Astrocyte of the spinal cord (primary cell): Measurements from ENCODE around the gene HAGH.

Experiments used
- DNase-seq: peaks from one replicate; pipeline ENCODE4 v3.0.0; 2011; ENCODE audit warnings: low read depth, low spot score
- H3K4me3 ChIP-seq: 2 replicates; pipeline ENCODE4 v1.5.1; 2011; ENCODE audit warnings: low read depth, mild to moderate bottlenecking, low read length, moderate library complexity
- CTCF ChIP-seq: IDR thresholded peaks from 2 replicates; pipeline ENCODE4 v1.5.1; 2012; ENCODE audit warnings: low read depth, mild to moderate bottlenecking, low read length, inconsistent platforms
- in situ Hi-C: cut with HindIII; loops from 2 replicates; pipeline ENCODE4 v1.10.0; 2017; ENCODE audit warnings: low sequenced_read_pairs

The HAGH gene

GRCh38 chr16:1822801-1823200, 3.8 kb downstream of the HAGH start:
- in situ Hi-C loops = no loop called here
- DNase-seq = no peak
- TF ChIP-seq CTCF = no peak
- H3K4me3 ChIP-seq = no peak overlapping the region

GRCh38 chr16:1821861-1822611, 4.6 kb downstream of the HAGH start:
- H3K4me3 ChIP-seq = no peak overlapping the region
- in situ Hi-C loops = no loop called here
- no peak for TF ChIP-seq CTCF
- DNase-seq = no peak

- in situ Hi-C loops = no loop called here
- no peak for DNase-seq
- no peak overlapping the region for H3K4me3 ChIP-seq
- TF ChIP-seq CTCF = no peak
Observed at GRCh38 chr16:1820946-1821290, 5.7 kb downstream of the HAGH start.

GRCh38 chr16:1820096-1820945, 6.3 kb downstream of the HAGH start:
- no peak for TF ChIP-seq CTCF
- in situ Hi-C loops = no loop called here
- no peak overlapping the region for H3K4me3 ChIP-seq
- no peak for DNase-seq

- no peak for TF ChIP-seq CTCF
- H3K4me3 ChIP-seq = no peak overlapping the region
- in situ Hi-C loops = no loop called here
- DNase-seq = no peak
Observed at GRCh38 chr16:1819611-1820010, 7.0 kb downstream of the HAGH start.

GRCh38 chr16:1818873-1819525, 7.6 kb downstream of the HAGH start:
- no peak for TF ChIP-seq CTCF
- no peak for DNase-seq
- in situ Hi-C loops = no loop called here
- H3K4me3 ChIP-seq = no peak overlapping the region
